OCI-LY7 (cell line): Measurements from ENCODE around the gene ZBTB20.

Source experiments
- EZH2phosphoT487 ChIP-seq: fragments of 200-600 bp; sonication (generic); IDR thresholded peaks from 2 replicates; pipeline ENCODE4 v1.6.1; 2018; ENCODE audit warnings: low read depth, borderline replicate concordance, mild to moderate bottlenecking, mixed run types, antibody characterized with exemption, low read length, moderate library complexity, mixed read lengths
- TF ChIP-seq, protein P1 (sequence below): fragments of 200-600 bp; sonication (generic); conservative IDR thresholded peaks from 2 replicates; pipeline ENCODE4 v1.5.1; 2014; ENCODE audit warnings: mild to moderate bottlenecking, antibody characterized with exemption, low read length, moderate library complexity, mixed read lengths

DNA sequence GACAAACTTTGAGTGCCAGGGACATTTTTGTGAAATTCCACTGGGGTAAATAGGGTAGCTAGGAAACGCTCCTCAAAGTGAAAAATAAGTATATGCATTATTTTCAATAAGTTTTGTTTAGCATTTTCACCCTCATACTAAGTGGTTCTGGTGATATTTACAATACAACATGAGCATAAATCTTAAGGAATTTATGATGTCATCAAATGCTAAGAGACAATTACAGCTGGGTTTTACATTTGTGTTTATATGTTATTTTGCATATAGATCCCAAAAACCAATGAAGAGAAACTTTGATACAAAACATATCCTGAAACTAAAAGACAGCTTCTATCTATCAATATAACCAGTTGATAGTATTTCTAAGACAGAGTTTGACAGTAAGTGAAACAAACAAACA is 323.1 kb downstream of the ZBTB20 start:
- TF ChIP-seq, protein P1, sequence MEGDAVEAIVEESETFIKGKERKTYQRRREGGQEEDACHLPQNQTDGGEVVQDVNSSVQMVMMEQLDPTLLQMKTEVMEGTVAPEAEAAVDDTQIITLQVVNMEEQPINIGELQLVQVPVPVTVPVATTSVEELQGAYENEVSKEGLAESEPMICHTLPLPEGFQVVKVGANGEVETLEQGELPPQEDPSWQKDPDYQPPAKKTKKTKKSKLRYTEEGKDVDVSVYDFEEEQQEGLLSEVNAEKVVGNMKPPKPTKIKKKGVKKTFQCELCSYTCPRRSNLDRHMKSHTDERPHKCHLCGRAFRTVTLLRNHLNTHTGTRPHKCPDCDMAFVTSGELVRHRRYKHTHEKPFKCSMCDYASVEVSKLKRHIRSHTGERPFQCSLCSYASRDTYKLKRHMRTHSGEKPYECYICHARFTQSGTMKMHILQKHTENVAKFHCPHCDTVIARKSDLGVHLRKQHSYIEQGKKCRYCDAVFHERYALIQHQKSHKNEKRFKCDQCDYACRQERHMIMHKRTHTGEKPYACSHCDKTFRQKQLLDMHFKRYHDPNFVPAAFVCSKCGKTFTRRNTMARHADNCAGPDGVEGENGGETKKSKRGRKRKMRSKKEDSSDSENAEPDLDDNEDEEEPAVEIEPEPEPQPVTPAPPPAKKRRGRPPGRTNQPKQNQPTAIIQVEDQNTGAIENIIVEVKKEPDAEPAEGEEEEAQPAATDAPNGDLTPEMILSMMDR = no peak
- TF ChIP-seq EZH2phosphoT487 = no peak
